ENCODE data around the gene PBX1. TPM values are rescaled to one million over a fixed set of nuclear protein-coding genes. Genes with fewer than 3 reads are reported as not detected.

Gene PBX1
- total and polyA plus RNA-seq, 8 donors = 17.3 to 113 (median 91.9) TPM

- H3K27ac ChIP-seq = peak overlapping the region in 1 of 4 donors; percentile 33
- ATAC-seq = no peak
- DNase-seq = no peak
- WGBS, 2 donors = 65% methylated on average over 3 of the region's 3 CpGs
- H3K27me3 ChIP-seq = no peaks in the 10 kb centered on the region
- TF ChIP-seq, protein P1, sequence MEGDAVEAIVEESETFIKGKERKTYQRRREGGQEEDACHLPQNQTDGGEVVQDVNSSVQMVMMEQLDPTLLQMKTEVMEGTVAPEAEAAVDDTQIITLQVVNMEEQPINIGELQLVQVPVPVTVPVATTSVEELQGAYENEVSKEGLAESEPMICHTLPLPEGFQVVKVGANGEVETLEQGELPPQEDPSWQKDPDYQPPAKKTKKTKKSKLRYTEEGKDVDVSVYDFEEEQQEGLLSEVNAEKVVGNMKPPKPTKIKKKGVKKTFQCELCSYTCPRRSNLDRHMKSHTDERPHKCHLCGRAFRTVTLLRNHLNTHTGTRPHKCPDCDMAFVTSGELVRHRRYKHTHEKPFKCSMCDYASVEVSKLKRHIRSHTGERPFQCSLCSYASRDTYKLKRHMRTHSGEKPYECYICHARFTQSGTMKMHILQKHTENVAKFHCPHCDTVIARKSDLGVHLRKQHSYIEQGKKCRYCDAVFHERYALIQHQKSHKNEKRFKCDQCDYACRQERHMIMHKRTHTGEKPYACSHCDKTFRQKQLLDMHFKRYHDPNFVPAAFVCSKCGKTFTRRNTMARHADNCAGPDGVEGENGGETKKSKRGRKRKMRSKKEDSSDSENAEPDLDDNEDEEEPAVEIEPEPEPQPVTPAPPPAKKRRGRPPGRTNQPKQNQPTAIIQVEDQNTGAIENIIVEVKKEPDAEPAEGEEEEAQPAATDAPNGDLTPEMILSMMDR (IDR thresholded peaks at IDR 0.05) = no peak
- FAIRE-seq = no peak
- intact Hi-C loops (cut with DNase I) = no loop called here
- peaks cover 64 to 72% (median 65%) of the 10 kb centered on the region in 3 donors for H3K4me1 ChIP-seq
- H3K9me3 ChIP-seq = no peaks in the 10 kb centered on the region
- no peak overlapping the region for H3K4me3 ChIP-seq
- no peaks in the 10 kb centered on the region for H3K36me3 ChIP-seq
These were observed 94.7 kb downstream of the PBX1 start for GRCh38 chr1:164653705-164654104.

DNA sequence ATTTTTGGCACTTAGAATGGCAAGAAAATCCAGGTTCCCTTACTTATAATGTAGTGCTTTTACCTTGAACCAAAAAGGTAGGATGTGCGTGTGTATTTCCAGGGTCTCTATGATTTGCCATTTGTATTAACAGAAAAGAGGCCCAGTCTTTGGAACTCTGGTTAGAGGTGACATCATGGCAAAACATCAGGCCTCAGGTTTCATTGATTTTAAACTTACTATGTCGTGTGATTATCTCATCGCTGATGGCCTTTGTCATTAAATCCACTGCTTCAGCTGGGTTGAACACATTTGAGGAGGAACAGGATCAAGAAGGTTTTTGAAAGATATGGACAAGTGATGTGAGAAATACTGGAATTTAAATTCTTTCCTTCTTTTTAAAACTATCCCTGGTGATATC is 95.2 kb downstream of the PBX1 start:
- Histone ChIP-seq H3K4me3 (no peak overlapping the region), H3K27ac (peak overlapping the region in 1 of 4 donors; percentile 33), H3K9me3 (no peaks in the 10 kb centered on the region), H3K4me1 (peaks cover 64 to 72% (median 65%) of the 10 kb centered on the region in 3 donors), H3K36me3 (no peaks in the 10 kb centered on the region), H3K27me3 (no peaks in the 10 kb centered on the region)
- 33 to 37% methylated on average over 3 of the region's 3 CpGs for WGBS, 2 donors
- no peak for ATAC-seq
- DNase-seq = no peak
- TF ChIP-seq, protein P1 (IDR thresholded peaks at IDR 0.05) = no peak
- no peak for FAIRE-seq
- intact Hi-C loops (cut with DNase I) = no loop called here

- no peaks in the 10 kb centered on the region for H3K27me3 ChIP-seq
- DNase-seq = no peak
- TF ChIP-seq, protein P1 (IDR thresholded peaks at IDR 0.05) = no peak
- 24 to 30% methylated on average over 3 of the region's 3 CpGs for WGBS, 2 donors
- no peak for ATAC-seq
- no peaks in the 10 kb centered on the region for H3K36me3 ChIP-seq
- H3K4me3 ChIP-seq = no peak overlapping the region
- no peaks in the 10 kb centered on the region for H3K9me3 ChIP-seq
- intact Hi-C loops (cut with DNase I) = no loop called here
- peaks cover 77 to 88% (median 86%) of the 10 kb centered on the region in 3 donors for H3K4me1 ChIP-seq
- no peak for FAIRE-seq
- peak overlapping the region; percentile 78 to 91 (median 86) for H3K27ac ChIP-seq
These were observed 99.9 kb downstream of the PBX1 start for GRCh38 chr1:164658864-164659263.

- H3K4me3 ChIP-seq = no peak overlapping the region
- FAIRE-seq = no peak
- DNase-seq = peak in 5 of 6 donors; percentile 78 to 92 (median 88)
These were observed 100.8 kb downstream of the PBX1 start for GRCh38 chr1:164659621-164660411.

More at GRCh38 chr1:164659621-164660411, 100.8 kb downstream of the PBX1 start:
- peak overlapping the region; percentile 78 to 91 (median 86) for H3K27ac ChIP-seq
- H3K27me3 ChIP-seq = no peaks in the 10 kb centered on the region
- no peaks in the 10 kb centered on the region for H3K9me3 ChIP-seq
- 12 to 16% methylated on average over 4 of the region's 4 CpGs for whole genome bisulfite sequencing, 2 donors
- intact Hi-C loops (cut with DNase I) = loop anchor here in 2 of 3 donors (5.0 to 10.0 kb wide), 2 partner anchors 122 to 125 kb away; no protein-coding TSS in a partner anchor
- H3K36me3 ChIP-seq = no peaks in the 10 kb centered on the region
- H3K4me1 ChIP-seq = peaks cover 75 to 84% (median 82%) of the 10 kb centered on the region in 3 donors
- TF ChIP-seq, protein P1 (IDR thresholded peaks at IDR 0.05) = no peak
- ATAC-seq = peak; percentile 78 to 86 (median 81)
